ENCODE results near the gene SSRP1. TPM values are rescaled to one million over a fixed set of nuclear protein-coding genes. Genes with fewer than 3 reads are reported as not detected.

The SSRP1 gene
- total RNA-seq, 1 donor from 2014 or later = 79.5 TPM

DNA sequence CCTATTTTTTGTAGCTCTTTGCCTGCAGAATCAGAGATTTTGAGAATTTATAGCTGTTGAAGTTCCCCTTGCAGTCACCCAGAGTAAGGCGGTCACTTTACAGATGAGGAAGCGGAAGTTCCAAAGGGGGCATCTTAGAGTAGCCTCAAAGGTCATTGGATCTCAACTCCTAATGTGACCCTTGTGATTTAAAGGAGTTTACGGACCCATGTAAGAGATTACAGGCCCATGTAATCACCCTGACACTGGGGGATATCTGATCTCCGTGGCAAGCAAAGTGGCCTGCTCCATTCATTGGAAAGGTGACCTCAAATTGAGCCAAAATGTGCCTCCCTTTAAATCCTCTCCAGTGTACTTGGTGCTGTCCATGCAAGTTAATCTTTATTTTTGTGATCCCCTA lies 18.2 kb upstream of the SSRP1 start:
- H3K9me3 ChIP-seq (ENCODE audit: insufficient read depth, low read depth, low read length) = peaks cover 10% of the 10 kb centered on the region
- no peak for FAIRE-seq
- Mint-ChIP-seq H3K36me3 (ENCODE audit: low read depth, unreplicated experiment) (no peaks in the 10 kb centered on the region), H3K27ac (ENCODE audit: unreplicated experiment) (no peak overlapping the region), H3K4me3 (ENCODE audit: unreplicated experiment) (no peak overlapping the region), H3K4me1 (ENCODE audit: low read depth, unreplicated experiment) (no peaks in the 10 kb centered on the region), H3K9me3 (ENCODE audit: unreplicated experiment) (peaks cover 3% of the 10 kb centered on the region), H3K27me3 (ENCODE audit: low read depth, unreplicated experiment) (peaks cover 17% of the 10 kb centered on the region)
- no peaks in the 10 kb centered on the region for H3K36me3 ChIP-seq (ENCODE audit: insufficient read depth, low read length)
- TF ChIP-seq EZH2 (IDR thresholded peaks at IDR 0.05; ENCODE audit: insufficient read depth, low read length) (no peak), CTCF (IDR thresholded peaks at IDR 0.05; ENCODE audit: insufficient read depth, low read depth, low read length) (no peak)
- H2AFZ ChIP-seq (ENCODE audit: low read depth, low read length) = no peak overlapping the region
- no peak overlapping the region for H3K9ac ChIP-seq (ENCODE audit: low read length)
- H3K27me3 ChIP-seq (ENCODE audit: insufficient read depth, low read length) = peaks cover 12% of the 10 kb centered on the region
- H3K4me3 ChIP-seq (ENCODE audit: insufficient read depth, low read depth, low read length) = no peak overlapping the region
- no peaks in the 10 kb centered on the region for H3K79me2 ChIP-seq (ENCODE audit: insufficient read depth, low read length)
- H3K4me2 ChIP-seq (ENCODE audit: low read length) = no peak overlapping the region
- H3K4me1 ChIP-seq (ENCODE audit: insufficient read depth, low read length) = no peaks in the 10 kb centered on the region
- no peaks in the 10 kb centered on the region for H4K20me1 ChIP-seq (ENCODE audit: insufficient read depth, low read length)
- H3K27ac ChIP-seq (ENCODE audit: low read depth, low read length) = no peak overlapping the region
- no peak for DNase-seq (ENCODE audit: low read depth)

GRCh38 chr11:57353446-57353845 lies 17.8 kb upstream of the SSRP1 start:
- Histone ChIP-seq H3K27me3 (ENCODE audit: insufficient read depth, low read length) (peaks cover 12% of the 10 kb centered on the region), H3K4me3 (ENCODE audit: insufficient read depth, low read depth, low read length) (no peak overlapping the region), H3K27ac (ENCODE audit: low read depth, low read length) (no peak overlapping the region), H4K20me1 (ENCODE audit: insufficient read depth, low read length) (no peaks in the 10 kb centered on the region), H3K4me1 (ENCODE audit: insufficient read depth, low read length) (no peaks in the 10 kb centered on the region), H3K79me2 (ENCODE audit: insufficient read depth, low read length) (no peaks in the 10 kb centered on the region), H3K36me3 (ENCODE audit: insufficient read depth, low read length) (no peaks in the 10 kb centered on the region), H3K9me3 (ENCODE audit: insufficient read depth, low read depth, low read length) (peaks cover 10% of the 10 kb centered on the region), H3K4me2 (ENCODE audit: low read length) (no peak overlapping the region), H2AFZ (ENCODE audit: low read depth, low read length) (no peak overlapping the region), H3K9ac (ENCODE audit: low read length) (no peak overlapping the region)
- Mint-ChIP-seq H3K27ac (ENCODE audit: unreplicated experiment) (no peak overlapping the region), H3K27me3 (ENCODE audit: low read depth, unreplicated experiment) (peaks cover 17% of the 10 kb centered on the region), H3K36me3 (ENCODE audit: low read depth, unreplicated experiment) (no peaks in the 10 kb centered on the region), H3K4me3 (ENCODE audit: unreplicated experiment) (no peak overlapping the region), H3K9me3 (ENCODE audit: unreplicated experiment) (peaks cover 4% of the 10 kb centered on the region), H3K4me1 (ENCODE audit: low read depth, unreplicated experiment) (no peaks in the 10 kb centered on the region)
- FAIRE-seq = no peak
- no peak for DNase-seq (ENCODE audit: low read depth)
- TF ChIP-seq CTCF (IDR thresholded peaks at IDR 0.05; ENCODE audit: insufficient read depth, low read depth, low read length) = no peak
- no peak for TF ChIP-seq EZH2 (IDR thresholded peaks at IDR 0.05; ENCODE audit: insufficient read depth, low read length)

GRCh38 chr11:57353036-57353435 lies 17.3 kb upstream of the SSRP1 start:
- peaks cover 18% of the 10 kb centered on the region for H3K27me3 Mint-ChIP-seq (ENCODE audit: low read depth, unreplicated experiment)
- FAIRE-seq = no peak
- no peak for TF ChIP-seq EZH2 (IDR thresholded peaks at IDR 0.05; ENCODE audit: insufficient read depth, low read length)
- TF ChIP-seq CTCF (IDR thresholded peaks at IDR 0.05; ENCODE audit: insufficient read depth, low read depth, low read length) = no peak
- Histone ChIP-seq H3K27ac (ENCODE audit: low read depth, low read length) (no peak overlapping the region), H3K79me2 (ENCODE audit: insufficient read depth, low read length) (no peaks in the 10 kb centered on the region), H3K9ac (ENCODE audit: low read length) (no peak overlapping the region), H3K4me1 (ENCODE audit: insufficient read depth, low read length) (no peaks in the 10 kb centered on the region), H3K4me2 (ENCODE audit: low read length) (no peak overlapping the region), H3K4me3 (ENCODE audit: insufficient read depth, low read depth, low read length) (no peak overlapping the region), H3K9me3 (ENCODE audit: insufficient read depth, low read depth, low read length) (peaks cover 10% of the 10 kb centered on the region), H3K36me3 (ENCODE audit: insufficient read depth, low read length) (no peaks in the 10 kb centered on the region), H3K27me3 (ENCODE audit: insufficient read depth, low read length) (peaks cover 12% of the 10 kb centered on the region), H4K20me1 (ENCODE audit: insufficient read depth, low read length) (no peaks in the 10 kb centered on the region), H2AFZ (ENCODE audit: low read depth, low read length) (no peak overlapping the region)
- H3K9me3 Mint-ChIP-seq (ENCODE audit: unreplicated experiment) = peaks cover 6% of the 10 kb centered on the region
- H3K4me3 Mint-ChIP-seq (ENCODE audit: unreplicated experiment) = no peak overlapping the region
- no peaks in the 10 kb centered on the region for H3K4me1 Mint-ChIP-seq (ENCODE audit: low read depth, unreplicated experiment)
- H3K36me3 Mint-ChIP-seq (ENCODE audit: low read depth, unreplicated experiment) = no peaks in the 10 kb centered on the region
- no peak overlapping the region for H3K27ac Mint-ChIP-seq (ENCODE audit: unreplicated experiment)
- no peak for DNase-seq (ENCODE audit: low read depth)
